Measurements from ENCODE around the gene BPIFB4.
A peak's percentile ranks its signal among the peaks of the same experiment; 100 is the strongest.
"Not testable (repeated sequence)": the region's sequence is repeated elsewhere in the genome, so short reads cannot be mapped to it uniquely, and the experiment has no call there.

BPIFB4 gene

GRCh38 chr20:33086052-33086722 lies 6.7 kb downstream of the BPIFB4 start:
- DNase-seq (ENCODE audit: low read depth, low spot score) = no peak

DNA sequence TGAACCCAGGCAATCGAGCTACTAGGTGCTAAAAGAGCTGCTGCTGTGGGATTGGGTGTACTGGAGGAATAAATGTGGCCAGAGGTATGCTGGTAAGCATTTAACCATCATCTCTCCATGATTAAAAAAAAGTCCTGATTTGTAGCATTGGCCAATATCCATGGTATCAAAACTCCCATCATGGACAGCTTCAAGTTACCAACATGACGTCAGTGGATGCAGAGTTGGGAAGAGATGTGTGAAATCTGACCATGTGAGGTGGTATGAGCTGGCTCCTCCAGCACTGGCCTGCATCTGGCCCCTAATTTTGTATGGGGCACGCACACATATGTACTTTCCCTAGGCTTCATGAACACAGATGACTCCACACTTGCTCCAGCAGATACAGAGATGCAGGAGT lies 11.7 kb downstream of the BPIFB4 start:
- DNase-seq (ENCODE audit: low read depth, low spot score) = no peak

DNA sequence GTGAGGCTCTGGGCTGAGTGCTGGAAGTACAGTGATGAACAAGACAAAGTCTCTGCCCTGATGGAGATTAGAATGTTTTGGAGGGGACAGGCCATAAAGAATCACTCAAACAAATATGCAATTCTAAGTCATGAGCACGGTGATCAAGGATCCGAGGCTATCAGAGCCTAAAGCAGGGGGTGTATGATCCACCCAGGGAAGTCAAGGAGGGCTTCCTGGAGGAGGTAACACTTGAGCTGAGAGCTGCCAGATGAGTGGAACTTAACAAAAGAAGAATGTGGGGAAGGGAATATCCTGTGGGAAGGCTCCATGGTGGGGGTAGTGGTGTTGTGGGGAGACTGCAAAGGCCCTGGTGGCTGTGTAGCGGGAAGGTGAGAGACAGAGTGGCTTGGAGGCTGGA lies 12.2 kb downstream of the BPIFB4 start:
- no peak for DNase-seq (ENCODE audit: low read depth, low spot score)

DNA sequence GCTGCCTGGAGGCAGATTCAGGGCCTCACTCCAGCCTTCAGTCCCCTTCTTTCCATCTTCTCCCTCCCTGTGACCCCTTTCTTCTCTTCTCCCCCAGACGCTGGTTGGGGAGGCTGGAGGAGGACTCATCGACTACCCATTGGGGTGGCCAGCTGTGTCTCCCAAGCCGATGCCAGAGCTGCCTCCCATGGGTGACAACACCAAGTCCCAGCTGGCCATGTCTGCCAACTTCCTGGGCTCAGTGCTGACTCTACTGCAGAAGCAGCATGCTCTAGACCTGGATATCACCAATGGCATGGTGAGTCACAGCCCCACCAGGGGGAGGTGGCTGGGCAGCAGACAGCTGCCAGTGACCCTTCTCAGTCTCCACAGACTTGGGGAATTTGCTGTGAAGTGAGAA lies 12.9 kb downstream of the BPIFB4 start:
- DNase-seq (ENCODE audit: low read depth, low spot score) = no peak

- no peak for DNase-seq (ENCODE audit: low read depth, low spot score)
Measured at GRCh38 chr20:33093074-33093473, 13.6 kb downstream of the BPIFB4 start.

DNA sequence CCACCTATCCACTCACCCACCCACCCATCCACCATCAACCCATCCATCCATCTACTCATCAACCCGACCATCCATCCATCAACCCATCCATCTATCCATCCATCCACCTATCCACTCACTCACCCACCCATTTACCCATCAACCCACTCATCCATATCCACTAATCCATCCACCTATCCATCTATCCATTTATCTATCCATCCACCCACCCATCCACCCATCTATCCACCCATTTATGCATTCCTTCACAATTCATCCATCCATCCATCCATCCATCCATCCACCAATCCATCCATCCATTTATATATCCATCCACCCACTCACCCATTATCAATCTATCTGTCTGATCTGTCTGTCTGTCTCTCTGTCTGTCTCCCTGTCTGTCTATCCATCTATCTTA lies 14.1 kb downstream of the BPIFB4 start:
- no peak for DNase-seq (ENCODE audit: low read depth, low spot score)

GRCh38 chr20:33095249-33095648 lies 15.8 kb downstream of the BPIFB4 start:
- no peak for DNase-seq (ENCODE audit: low read depth, low spot score)

DNA sequence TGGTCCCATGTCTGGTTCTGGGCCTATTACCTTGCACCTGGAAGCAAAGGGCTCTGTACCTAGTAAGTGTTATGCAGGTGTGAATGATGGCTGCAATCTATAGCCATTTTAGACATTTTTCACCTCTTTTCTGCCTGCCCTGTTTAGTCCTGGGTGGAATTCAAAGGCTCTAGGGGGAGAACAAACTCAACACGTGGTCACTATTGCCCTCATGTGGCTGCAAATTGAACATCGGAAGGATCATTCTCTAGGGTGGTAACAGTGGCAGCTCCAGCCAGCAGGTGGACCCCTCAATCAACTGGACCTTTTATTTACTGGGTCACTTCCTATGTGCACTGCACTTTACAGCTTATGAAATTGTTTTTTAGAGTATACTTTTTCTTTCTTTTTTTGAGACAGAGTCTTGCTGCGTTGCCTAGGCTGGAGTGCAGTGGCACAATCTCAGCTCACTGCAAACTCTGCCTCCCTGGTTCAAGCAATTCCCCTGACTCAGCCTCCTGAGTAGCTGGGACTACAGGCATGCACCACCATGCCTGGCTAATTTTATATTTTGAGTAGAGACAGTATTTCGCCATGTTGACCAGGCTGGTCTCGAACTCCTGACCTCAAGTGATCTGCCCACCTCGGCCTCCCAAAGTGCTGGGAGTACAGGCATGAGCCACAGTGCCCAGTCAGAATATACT lies 16.6 kb downstream of the BPIFB4 start:
- peak; percentile 20 for DNase-seq (ENCODE audit: low read depth, low spot score)

DNA sequence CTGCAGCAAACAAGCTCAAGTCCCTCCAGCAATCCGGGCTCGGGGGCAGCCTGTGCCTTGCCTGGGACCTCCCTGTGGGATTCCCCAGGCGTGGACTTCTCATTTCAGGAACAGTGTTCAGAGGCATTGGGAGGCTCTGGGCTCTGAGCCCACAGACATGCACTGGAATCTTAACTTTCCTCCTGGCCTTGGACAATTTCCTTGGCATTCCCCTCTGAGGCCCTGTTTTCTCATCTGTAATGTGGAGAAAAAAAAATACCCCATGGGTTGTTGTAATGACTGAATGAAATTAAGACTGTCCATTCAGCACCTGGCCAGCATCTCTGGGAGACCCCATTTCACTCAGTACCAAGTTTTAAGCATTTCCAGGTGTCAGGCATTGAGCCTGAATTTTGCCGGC lies 17.6 kb downstream of the BPIFB4 start:
- no peak for DNase-seq (ENCODE audit: low read depth, low spot score)

- DNase-seq (ENCODE audit: low read depth, low spot score) = no peak
Measured at GRCh38 chr20:33099843-33100538, 20.5 kb downstream of the BPIFB4 start.

DNA sequence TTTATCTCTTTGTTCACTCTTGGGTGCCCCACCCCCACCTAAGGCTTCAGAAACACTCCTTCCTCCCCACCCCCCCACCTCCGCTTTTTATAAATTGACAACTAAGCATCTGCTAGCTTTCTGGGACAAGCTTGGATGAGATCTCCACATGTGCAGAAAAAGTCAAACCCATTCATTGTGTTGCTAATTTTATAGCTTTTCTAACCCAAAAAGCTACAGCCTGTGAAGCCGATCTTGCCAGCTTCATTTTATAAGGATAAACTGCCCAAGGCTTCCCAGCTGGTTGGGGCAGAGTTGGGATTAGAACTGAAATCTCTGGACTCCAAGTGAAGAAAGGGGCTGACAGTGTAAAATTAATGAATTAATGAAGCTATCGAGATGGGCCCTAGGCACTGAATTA lies 24.1 kb downstream of the BPIFB4 start:
- DNase-seq (ENCODE audit: low read depth, low spot score) = no peak

GRCh38 chr20:33104336-33104735 lies 24.9 kb downstream of the BPIFB4 start:
- DNase-seq (ENCODE audit: low read depth, low spot score) = no peak

- no peak for DNase-seq (ENCODE audit: low read depth, low spot score)
Measured at GRCh38 chr20:33105316-33105924, 26.0 kb downstream of the BPIFB4 start.

DNA sequence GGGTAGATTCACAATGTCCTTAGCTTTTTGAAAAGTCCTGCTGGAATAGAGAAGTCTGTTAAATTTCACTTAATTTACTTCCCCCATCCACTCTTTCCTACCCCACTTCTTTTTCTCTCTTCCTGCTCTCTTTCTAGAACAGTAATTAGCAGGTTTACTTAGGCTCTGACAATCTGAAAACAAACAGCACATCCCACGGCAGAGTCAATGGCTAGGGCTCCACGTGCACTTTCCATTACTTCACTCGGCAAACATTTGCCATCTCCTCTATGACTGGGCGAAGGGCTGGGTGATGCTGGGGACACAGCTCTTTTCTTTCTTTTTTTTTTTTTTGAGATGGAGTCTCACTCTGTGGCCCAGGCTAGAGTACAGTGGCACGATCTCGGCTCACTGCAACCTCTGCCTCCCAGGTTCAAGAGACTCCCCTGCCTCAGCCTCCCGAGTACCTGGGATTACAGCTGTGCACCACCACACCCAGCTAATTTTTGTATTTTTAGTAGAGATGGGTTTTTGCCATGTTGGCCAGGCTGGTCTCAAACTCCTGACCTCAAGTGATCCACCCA lies 26.7 kb downstream of the BPIFB4 start:
- not testable (repeated sequence) for DNase-seq (ENCODE audit: low read depth, low spot score)

DNA sequence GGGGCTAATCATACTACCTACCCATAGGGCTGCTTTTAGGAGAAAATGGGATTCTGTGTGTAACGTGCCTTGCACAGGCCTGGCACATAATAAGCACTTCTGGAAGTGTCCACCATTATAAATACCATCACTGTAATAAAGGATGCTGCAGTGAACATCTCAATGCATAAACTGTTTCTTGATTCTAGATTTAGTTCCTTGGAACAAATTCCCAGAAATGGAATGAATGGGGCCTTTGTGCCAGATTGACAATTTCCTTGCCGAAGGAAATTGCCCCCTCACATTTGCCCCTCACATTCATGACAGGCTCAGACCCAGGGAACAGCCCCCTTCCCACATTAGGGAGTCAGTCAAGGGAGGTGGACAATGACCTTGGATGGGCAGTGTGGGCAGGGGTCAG lies 29.2 kb downstream of the BPIFB4 start:
- no peak for DNase-seq (ENCODE audit: low read depth, low spot score)

DNA sequence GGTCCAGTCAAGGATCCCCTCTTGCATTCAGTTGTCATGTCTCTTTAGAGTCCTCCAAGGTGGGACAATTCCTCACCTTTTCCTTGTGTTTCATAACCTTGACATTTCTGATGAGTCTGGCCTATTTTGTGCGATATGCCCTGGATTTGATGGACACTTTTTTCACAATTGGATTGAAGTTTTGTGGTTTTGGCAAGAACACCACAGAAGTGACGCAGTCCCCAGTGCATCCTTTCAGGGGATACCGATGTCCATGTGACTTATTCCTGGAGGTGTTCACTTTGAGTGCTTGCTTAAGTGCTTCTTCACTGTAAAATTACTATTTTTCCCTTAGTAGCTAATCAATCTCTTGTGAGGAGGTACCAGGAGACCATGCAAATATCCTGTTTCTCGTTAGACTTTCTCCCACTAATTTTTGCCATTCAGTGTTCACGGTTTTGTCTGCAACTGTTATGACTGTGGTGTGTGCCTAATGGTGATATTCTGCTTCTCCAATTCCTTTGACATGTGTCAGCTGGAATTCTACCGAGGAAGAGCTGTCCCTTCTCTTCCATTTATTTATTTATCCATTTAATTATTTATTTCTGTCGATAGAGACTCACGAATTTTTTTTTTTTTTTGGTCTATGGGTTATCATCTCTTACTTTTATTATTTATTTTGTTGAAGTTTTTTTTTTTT lies 30.8 kb downstream of the BPIFB4 start:
- no peak for DNase-seq (ENCODE audit: low read depth, low spot score)

DNA sequence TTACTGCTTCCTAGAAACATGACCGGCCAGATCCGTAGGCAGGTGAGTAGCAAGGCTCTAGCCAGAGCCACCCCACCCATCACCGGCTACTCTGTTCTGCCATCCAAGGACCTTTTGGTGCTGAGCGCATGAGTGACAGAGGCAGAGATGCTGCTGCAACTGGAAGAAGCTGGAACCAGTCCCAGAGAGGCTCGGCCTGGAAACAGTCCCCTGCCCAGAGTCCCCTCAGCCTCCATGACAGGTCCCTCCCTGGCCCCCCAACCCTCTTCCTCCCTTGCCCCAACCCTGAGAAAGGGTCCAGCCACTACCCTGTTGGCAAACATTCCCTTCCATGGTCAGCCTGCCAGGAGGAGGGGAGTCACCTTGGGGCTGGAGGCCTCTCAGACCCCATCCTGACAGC lies 31.9 kb downstream of the BPIFB4 start:
- no peak for DNase-seq (ENCODE audit: low read depth, low spot score)

DNA sequence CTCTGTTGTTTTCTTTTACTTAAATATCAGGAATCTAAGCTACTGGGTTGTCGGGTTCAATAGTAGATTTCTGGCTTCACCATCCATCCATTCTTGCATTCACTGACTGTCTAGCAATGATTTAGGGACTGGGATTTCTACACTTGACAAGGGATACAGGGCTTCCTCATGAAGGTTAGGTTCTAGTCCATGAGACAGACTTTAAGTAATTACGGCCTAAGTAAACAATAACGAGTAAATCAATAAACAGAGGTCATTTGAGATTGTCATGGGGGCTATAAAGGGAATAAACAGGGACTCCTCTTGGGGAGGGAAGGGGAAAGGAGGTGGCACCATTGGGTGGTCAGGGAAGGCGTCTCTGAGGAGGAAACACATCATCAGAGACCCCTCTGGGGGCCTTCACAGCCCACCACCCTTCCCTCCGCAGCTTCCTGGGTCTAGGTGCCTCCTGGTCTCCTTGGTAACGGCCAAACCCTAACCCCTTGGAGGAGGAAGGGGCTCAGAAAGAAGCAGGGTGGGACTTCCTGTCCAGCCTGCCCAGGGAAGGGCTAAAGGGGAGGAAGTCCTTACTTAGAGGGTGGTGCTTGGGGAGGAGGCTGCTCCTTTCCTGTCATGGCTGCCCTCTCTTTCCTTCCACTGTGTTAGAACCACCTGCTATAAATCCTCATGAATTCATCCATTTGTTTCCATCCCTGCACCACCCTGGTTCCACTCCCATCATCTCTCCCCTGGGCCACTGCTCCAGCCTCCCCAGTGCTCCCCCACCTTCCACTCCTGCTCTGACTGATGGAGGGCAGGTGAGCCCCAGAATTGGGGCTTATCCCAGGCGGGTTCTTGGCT lies 33.3 kb downstream of the BPIFB4 start:
- no peak for DNase-seq (ENCODE audit: low read depth, low spot score)

DNA sequence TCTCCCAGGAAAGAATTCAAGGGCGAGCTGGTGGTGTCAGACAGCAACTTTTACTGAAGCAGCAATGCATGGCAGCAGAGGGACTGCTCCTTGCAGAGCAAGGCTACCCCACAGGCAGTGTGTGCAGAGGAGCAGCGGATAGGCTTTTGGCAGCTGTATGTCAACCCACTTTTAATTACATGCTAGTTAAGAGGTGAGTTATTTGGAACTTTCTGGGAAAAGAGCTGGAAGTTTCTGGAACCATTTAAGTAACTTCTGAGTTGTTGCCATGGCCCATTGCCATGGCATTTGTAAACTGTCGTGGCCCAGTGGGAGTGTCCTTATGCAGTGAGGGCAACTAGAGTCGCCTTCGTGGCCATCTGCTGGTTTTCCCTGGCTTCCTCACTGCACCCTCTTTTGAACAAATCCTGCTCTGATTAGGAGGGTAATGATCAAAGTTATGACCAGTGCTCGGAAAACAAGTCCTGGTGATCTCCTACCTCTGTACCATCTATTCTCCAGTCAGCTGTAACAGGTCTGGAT lies 34.0 kb downstream of the BPIFB4 start:
- DNase-seq (ENCODE audit: low read depth, low spot score) = no peak

DNA sequence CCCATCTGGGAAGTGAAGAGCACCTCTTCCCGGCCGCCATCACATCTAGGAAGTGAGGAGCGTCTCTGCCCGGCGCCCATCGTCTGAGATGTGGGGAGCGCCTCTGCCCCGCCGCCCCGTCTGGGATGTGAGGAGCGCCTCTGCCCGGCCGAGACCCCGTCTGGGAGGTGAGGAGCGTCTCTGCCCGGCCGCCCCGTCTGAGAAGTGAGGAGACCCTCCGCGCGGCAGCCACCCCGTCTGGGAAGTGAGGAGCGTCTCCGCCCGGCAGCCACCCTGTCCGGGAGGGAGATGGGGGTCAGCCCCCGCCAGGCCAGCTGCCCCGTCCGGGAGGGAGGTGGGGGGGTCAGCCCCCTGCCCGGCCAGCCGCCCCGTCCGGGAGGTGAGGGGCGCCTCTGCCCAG lies 36.1 kb downstream of the BPIFB4 start:
- not testable (repeated sequence) for DNase-seq (ENCODE audit: low read depth, low spot score)

All from smooth muscle cell of the brain vasculature (primary cell).